ENCODE results near the gene GHR. TPM values are rescaled to one million over a fixed set of nuclear protein-coding genes. Genes with fewer than 3 reads are reported as not detected.

GHR gene
- total RNA-seq, 2 donors from 2014 or later, result not detected

GRCh38 chr5:42768106-42768504 lies 344.9 kb downstream of the GHR start:
- Mint-ChIP-seq H3K4me3 (no peak overlapping the region), H3K4me1 (ENCODE audit: low read depth in 2 of 2) (no peaks in the 10 kb centered on the region), H3K9me3 (no peaks in the 10 kb centered on the region), H3K27me3 (peaks cover 0 to 2% of the 10 kb centered on the region in 2 donors), H3K27ac (no peak overlapping the region), H3K36me3 (peaks cover 4% of the 10 kb centered on the region)
- DNase-seq (ENCODE audit: low spot score) (no peak), ATAC-seq (no peak)

- DNase-seq (ENCODE audit: low spot score) (no peak), ATAC-seq (no peak)
- no peaks in the 10 kb centered on the region for H3K9me3 Mint-ChIP-seq
- H3K4me1 Mint-ChIP-seq (ENCODE audit: low read depth in 2 of 2), result no peaks in the 10 kb centered on the region
- no peak overlapping the region for H3K27ac Mint-ChIP-seq
- no peaks in the 10 kb centered on the region for H3K36me3 Mint-ChIP-seq
- H3K27me3 Mint-ChIP-seq, result no peaks in the 10 kb centered on the region
- no peak overlapping the region for H3K4me3 Mint-ChIP-seq
These were observed 346.8 kb downstream of the GHR start for GRCh38 chr5:42770003-42770402.

All from natural killer cell treated with Interleukin-12 subunit alpha and Interleukin-12 subunit beta and Interleukin-15 and Interleukin-18, amount 100 ng/mL, for 72 hours (primary cell).